Measurements from ENCODE around the gene ERFL. TPM values are rescaled to one million over a fixed set of nuclear protein-coding genes. Genes with fewer than 3 reads are reported as not detected.

The ERFL gene
- total RNA-seq, 1 donor from 2014 or later: 0.49 TPM

DNA sequence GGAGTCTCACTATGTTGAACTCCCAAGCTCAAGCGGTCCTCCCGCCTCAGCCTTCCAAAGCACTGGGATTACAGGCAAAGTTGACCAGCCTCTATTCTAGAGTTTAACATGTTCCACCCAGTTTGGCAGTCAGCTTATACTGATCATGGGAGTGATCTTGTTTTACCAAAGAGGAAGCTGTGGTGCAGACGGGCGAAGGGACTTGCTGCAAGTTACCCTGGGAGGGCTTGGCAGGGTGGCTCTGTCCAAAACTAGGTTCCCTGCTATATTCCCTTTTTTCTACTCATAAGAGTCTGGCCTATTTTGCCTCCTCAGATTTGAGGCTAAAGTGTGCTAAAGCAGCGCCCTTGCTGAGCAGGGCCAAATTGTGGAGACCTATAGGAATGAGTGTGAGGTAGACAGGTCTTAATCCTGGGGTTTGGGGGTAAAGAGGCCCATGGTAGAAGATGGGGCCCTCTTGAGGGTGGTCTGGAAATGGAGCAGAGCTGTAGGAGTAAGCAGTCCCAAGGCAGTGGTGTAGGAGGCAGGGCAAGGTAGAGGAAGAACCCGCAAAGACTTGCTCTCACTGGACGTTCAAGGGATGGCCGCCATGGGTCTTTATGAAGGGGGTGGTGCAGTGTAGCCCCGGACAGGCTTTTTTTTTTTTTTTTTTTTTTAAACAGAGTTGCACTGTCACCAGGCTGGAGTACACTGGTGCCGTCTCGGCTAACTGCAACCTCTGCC, 64.9 kb downstream of the ERFL start:
- intact Hi-C loops (cut with DNase I): no loop called here
- Histone ChIP-seq H3K27ac (no peak overlapping the region), H3K36me3 (peaks cover 0 to 40% of the 10 kb centered on the region in 2 donors), H3K27me3 (no peaks in the 10 kb centered on the region), H3K9me3 (no peaks in the 10 kb centered on the region), H3K4me1 (peaks cover 71% of the 10 kb centered on the region), H3K4me3 (no peak overlapping the region)
- no peak for DNase-seq (ENCODE audit: extremely low spot score in 2 of 2)
- TF ChIP-seq POLR2A (IDR thresholded peaks at IDR 0.05) (no peak), CTCF (IDR thresholded peaks at IDR 0.05) (no peak), POLR2AphosphoS5 (IDR thresholded peaks at IDR 0.05; ENCODE audit: insufficient read depth in 1 of 2, low read depth in 1 of 2) (no peak)

DNA sequence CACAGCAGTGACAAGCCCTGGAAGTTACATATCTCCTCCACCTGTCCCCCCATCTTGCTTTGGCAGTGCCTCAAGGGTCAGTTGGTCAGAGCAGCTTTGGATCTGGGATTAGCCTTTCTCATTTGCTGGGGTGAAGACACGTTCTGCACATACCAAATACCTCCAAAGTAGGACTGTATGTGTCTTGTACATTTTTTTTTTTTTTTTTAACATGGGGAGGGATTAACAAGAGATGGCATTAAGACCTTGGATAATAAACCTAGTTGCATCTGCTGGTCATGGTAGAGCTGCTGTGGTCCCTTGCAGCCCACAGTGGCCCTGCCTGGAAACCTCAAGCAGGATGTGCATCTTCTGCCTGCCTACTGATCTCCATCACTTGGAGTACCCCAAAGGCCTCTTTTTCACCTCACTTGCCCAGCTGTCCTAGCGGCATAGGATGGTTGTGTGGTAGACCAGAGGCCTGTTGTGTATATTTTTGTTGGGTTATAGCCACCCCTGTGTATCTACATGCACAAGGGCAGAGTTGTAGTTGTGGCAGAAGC, 65.7 kb downstream of the ERFL start:
- no peak overlapping the region for H3K4me3 ChIP-seq
- no peak overlapping the region for H3K27ac ChIP-seq
- TF ChIP-seq CTCF (IDR thresholded peaks at IDR 0.05) (no peak), POLR2AphosphoS5 (IDR thresholded peaks at IDR 0.05; ENCODE audit: insufficient read depth in 1 of 2, low read depth in 1 of 2) (no peak), POLR2A (IDR thresholded peaks at IDR 0.05) (no peak)
- intact Hi-C loops (cut with DNase I): no loop called here
- H3K9me3 ChIP-seq: no peaks in the 10 kb centered on the region
- DNase-seq (ENCODE audit: extremely low spot score in 2 of 2): no peak
- no peaks in the 10 kb centered on the region for H3K27me3 ChIP-seq
- H3K36me3 ChIP-seq: peaks cover 0 to 35% of the 10 kb centered on the region in 2 donors
- H3K4me1 ChIP-seq: peaks cover 63% of the 10 kb centered on the region

DNA sequence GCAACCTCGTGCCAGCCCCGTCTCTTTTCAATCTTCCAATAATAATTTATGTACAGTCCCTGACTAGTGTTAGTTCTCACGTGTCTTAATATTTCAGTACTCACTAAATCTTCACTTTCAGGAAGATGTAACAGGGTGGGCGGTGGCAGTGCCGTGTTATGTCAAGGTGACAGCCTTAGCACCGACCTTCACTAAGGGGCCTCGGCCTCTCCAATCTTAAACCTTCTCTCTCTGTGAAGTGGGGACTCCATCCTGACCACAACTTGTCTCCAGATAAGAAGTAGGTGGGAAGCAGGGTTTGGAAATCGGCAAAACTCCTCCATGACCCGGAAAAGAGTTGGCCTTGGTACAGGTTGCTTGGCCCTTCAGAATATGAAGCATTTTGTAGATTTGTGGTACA, 66.4 kb downstream of the ERFL start:
- Histone ChIP-seq H3K36me3 (peaks cover 0 to 35% of the 10 kb centered on the region in 2 donors), H3K4me1 (peaks cover 56% of the 10 kb centered on the region), H3K9me3 (no peaks in the 10 kb centered on the region), H3K4me3 (no peak overlapping the region), H3K27ac (no peak overlapping the region), H3K27me3 (no peaks in the 10 kb centered on the region)
- intact Hi-C loops (cut with DNase I): no loop called here
- DNase-seq (ENCODE audit: extremely low spot score in 2 of 2): no peak
- TF ChIP-seq POLR2A (IDR thresholded peaks at IDR 0.05): no peak
- TF ChIP-seq POLR2AphosphoS5 (IDR thresholded peaks at IDR 0.05; ENCODE audit: insufficient read depth in 1 of 2, low read depth in 1 of 2): no peak
- no peak for TF ChIP-seq CTCF (IDR thresholded peaks at IDR 0.05)

- TF ChIP-seq CTCF (IDR thresholded peaks at IDR 0.05): no peak
- no peak for TF ChIP-seq POLR2AphosphoS5 (IDR thresholded peaks at IDR 0.05; ENCODE audit: insufficient read depth in 1 of 2, low read depth in 1 of 2)
- no peak for TF ChIP-seq POLR2A (IDR thresholded peaks at IDR 0.05)
- no peaks in the 10 kb centered on the region for H3K27me3 ChIP-seq
- intact Hi-C loops (cut with DNase I): no loop called here
- peaks cover 50% of the 10 kb centered on the region for H3K4me1 ChIP-seq
- H3K4me3 ChIP-seq: peak overlapping the region; percentile 94 to 95
- no peaks in the 10 kb centered on the region for H3K9me3 ChIP-seq
- DNase-seq (ENCODE audit: extremely low spot score in 2 of 2): no peak
- H3K36me3 ChIP-seq: peaks cover 0 to 35% of the 10 kb centered on the region in 2 donors
- H3K27ac ChIP-seq: peak overlapping the region; percentile 92
Measured at GRCh38 chr19:41861116-41861768, 67.0 kb downstream of the ERFL start.
